AG20443 (cell line): ENCODE results near the gene PAPSS1.
"Not testable (repeated sequence)": the region's sequence is repeated elsewhere in the genome, so short reads cannot be mapped to it uniquely, and the experiment has no call there.

Experiments
- DNase-seq: peaks from one replicate; pipeline ENCODE4 v3.0.0; 2012; ENCODE audit warnings: low spot score, mixed read lengths

Gene PAPSS1

GRCh38 chr4:107726131-107726925, 6.3 kb upstream of the PAPSS1 start:
- DNase-seq: not testable (repeated sequence)

- no peak for DNase-seq
These were observed 5.3 kb upstream of the PAPSS1 start for GRCh38 chr4:107725281-107725859.

GRCh38 chr4:107723331-107723730, 3.3 kb upstream of the PAPSS1 start:
- not testable (repeated sequence) for DNase-seq

- no peak for DNase-seq
These were observed 1.5 kb upstream of the PAPSS1 start for GRCh38 chr4:107721436-107722100.

- peak; percentile 35 for DNase-seq
These were observed 670 bp downstream of the PAPSS1 start for GRCh38 chr4:107719207-107719921.

- DNase-seq: no peak
These were observed 1.6 kb downstream of the PAPSS1 start for GRCh38 chr4:107718351-107718965.

GRCh38 chr4:107714256-107714655, 5.8 kb downstream of the PAPSS1 start:
- DNase-seq: no peak

- DNase-seq: no peak
These were observed 7.8 kb downstream of the PAPSS1 start for GRCh38 chr4:107712236-107712635.

GRCh38 chr4:107711831-107712230, 8.2 kb downstream of the PAPSS1 start:
- no peak for DNase-seq

- no peak for DNase-seq
These were observed 9.3 kb downstream of the PAPSS1 start for GRCh38 chr4:107710493-107711459.

GRCh38 chr4:107709916-107710315, 10.1 kb downstream of the PAPSS1 start:
- DNase-seq: no peak

GRCh38 chr4:107708225-107708624, 11.8 kb downstream of the PAPSS1 start:
- DNase-seq: no peak

- no peak for DNase-seq
These were observed 14.1 kb downstream of the PAPSS1 start for GRCh38 chr4:107705742-107706556.

GRCh38 chr4:107701565-107701964, 18.5 kb downstream of the PAPSS1 start:
- no peak for DNase-seq

GRCh38 chr4:107699466-107700206, 20.4 kb downstream of the PAPSS1 start:
- DNase-seq: no peak

GRCh38 chr4:107696187-107696586, 23.8 kb downstream of the PAPSS1 start:
- DNase-seq: not testable (repeated sequence)

- no peak for DNase-seq
These were observed 26.9 kb downstream of the PAPSS1 start for GRCh38 chr4:107693132-107693531.

GRCh38 chr4:107692202-107692601, 27.8 kb downstream of the PAPSS1 start:
- no peak for DNase-seq

GRCh38 chr4:107691378-107691777, 28.7 kb downstream of the PAPSS1 start:
- no peak for DNase-seq
